Neural cell (in vitro differentiated cells): Measurements from ENCODE around the gene TUT1. TPM values are rescaled to one million over a fixed set of nuclear protein-coding genes. Genes with fewer than 3 reads are reported as not detected.

Experiments used
- H2AFZ ChIP-seq: fragments of 200-600, 300-800 bp; sonication (generic), shearing (Covaris generic); 2 replicates; pipeline ENCODE4 v1.6.0; 2014; ENCODE audit warnings: low read depth, mild to moderate bottlenecking, antibody characterized with exemption, low read length, moderate library complexity
- H3F3A ChIP-seq: fragments of 200-600 bp; shearing (Covaris generic); 2 replicates; pipeline ENCODE4 v1.6.1; 2016; ENCODE audit warnings: mild to moderate bottlenecking, moderate library complexity, mixed read lengths, antibody characterized with exemption, low read length; ENCODE audit not compliant: insufficient read depth, poor library complexity, severe bottlenecking
- H3K27ac ChIP-seq: fragments of 200-600, 300-800 bp; sonication (generic), shearing (Covaris generic); 2 replicates; pipeline ENCODE4 v1.5.1; 2014; ENCODE audit warnings: mild to moderate bottlenecking, low read length, moderate library complexity
- H3K27me3 ChIP-seq: fragments of 300-800, 200-600 bp; sonication (generic), shearing (Covaris generic); 2 replicates; pipeline ENCODE4 v1.6.0; 2014; ENCODE audit warnings: mild to moderate bottlenecking, low read depth, low read length, moderate library complexity; ENCODE audit not compliant: insufficient read depth
- H3K36me3 ChIP-seq: fragments of 300-800, 200-600 bp; sonication (generic), shearing (Covaris generic); 2 replicates; pipeline ENCODE4 v1.5.1; 2014; ENCODE audit warnings: mild to moderate bottlenecking, antibody characterized with exemption, low read length, moderate library complexity; ENCODE audit not compliant: insufficient read depth
- H3K4me2 ChIP-seq: fragments of 300-800, 200-600 bp; sonication (generic), shearing (Covaris generic); 2 replicates; pipeline ENCODE4 v1.6.0; 2014; ENCODE audit warnings: mild to moderate bottlenecking, low read length
- H3K4me3 ChIP-seq: fragments of 300-800, 200-600 bp; sonication (generic), shearing (Covaris generic); 2 replicates; pipeline ENCODE4 v1.5.1; 2014; ENCODE audit warnings: mild to moderate bottlenecking, low read length, moderate library complexity
- H3K79me2 ChIP-seq: fragments of 200-600 bp; shearing (Covaris generic); replicated peaks from 2 replicates; pipeline ENCODE4 v1.6.0; 2014; ENCODE audit warnings: mild to moderate bottlenecking, low read length, moderate library complexity; ENCODE audit not compliant: insufficient read depth
- H3K9ac ChIP-seq: fragments of 300-800, 200-600 bp; sonication (generic), shearing (Covaris generic); 2 replicates; pipeline ENCODE4 v1.6.1; 2016; ENCODE audit warnings: mild to moderate bottlenecking, low read length, mixed read lengths
- H3K9me2 ChIP-seq: fragments of 200-600 bp; shearing (Covaris generic); 2 replicates; pipeline ENCODE4 v1.6.1; 2016; ENCODE audit warnings: mild to moderate bottlenecking, low read length, mixed read lengths; ENCODE audit not compliant: insufficient read depth
- H3K9me3 ChIP-seq: fragments of 200-600, 300-800 bp; sonication (generic), shearing (Covaris generic); 2 replicates; pipeline ENCODE4 v1.6.1; 2016; ENCODE audit warnings: mild to moderate bottlenecking, mixed run types, low read length, moderate library complexity, mixed read lengths
- H4K20me1 ChIP-seq: fragments of 200-600 bp; shearing (Covaris generic); 2 replicates; pipeline ENCODE4 v1.6.1; 2016; ENCODE audit warnings: mild to moderate bottlenecking, mixed run types; ENCODE audit not compliant: insufficient read depth
- CTCF ChIP-seq: fragments of 450-650 bp; IDR thresholded peaks from 2 replicates; pipeline ENCODE4 v1.5.1; 2014; ENCODE audit warnings: antibody characterized with exemption, mild to moderate bottlenecking, moderate library complexity; ENCODE audit not compliant: poor library complexity, severe bottlenecking
- EP300 ChIP-seq: fragments of 450-650 bp; conservative IDR thresholded peaks from 2 replicates; pipeline ENCODE4 v1.6.1; 2014; ENCODE audit warnings: antibody characterized with exemption, mild to moderate bottlenecking, moderate library complexity; ENCODE audit not compliant: poor library complexity, severe bottlenecking
- EZH2 ChIP-seq: fragments of 200-600, 300-800 bp; shearing (Covaris generic), sonication (generic); IDR thresholded peaks from 2 replicates; pipeline ENCODE4 v1.6.1; 2014; ENCODE audit warnings: antibody characterized with exemption, low read length, borderline replicate concordance, mild to moderate bottlenecking; ENCODE audit not compliant: insufficient read depth, poor library complexity, severe bottlenecking
- MXI1 ChIP-seq: fragments of 450-650 bp; conservative IDR thresholded peaks from 2 replicates; pipeline ENCODE4 v1.6.1; 2014; ENCODE audit warnings: antibody characterized with exemption, mild to moderate bottlenecking; ENCODE audit not compliant: poor library complexity, severe bottlenecking
- POLR2AphosphoS5 ChIP-seq: IDR thresholded peaks from 2 replicates; pipeline ENCODE4 v1.6.1; 2012
- RAD21 ChIP-seq: fragments of 450-650 bp; conservative IDR thresholded peaks from 2 replicates; pipeline ENCODE4 v1.6.1; 2014; ENCODE audit warnings: antibody characterized with exemption, mild to moderate bottlenecking, moderate library complexity
- REST ChIP-seq: IDR thresholded peaks from 2 replicates; pipeline ENCODE4 v1.6.1; 2012; ENCODE audit warnings: borderline replicate concordance
- SMC3 ChIP-seq: fragments of 450-650 bp; conservative IDR thresholded peaks from 2 replicates; pipeline ENCODE4 v1.6.1; 2014; ENCODE audit warnings: antibody characterized with exemption, mild to moderate bottlenecking, moderate library complexity; ENCODE audit not compliant: poor library complexity
- TAF1 ChIP-seq: IDR thresholded peaks from 2 replicates; pipeline ENCODE4 v1.6.1; 2012; ENCODE audit warnings: low read depth
- polyA plus RNA-seq: library from polyadenylated mRNA; depleted of rRNA; stranded (reverse); fragments of >200 nt; gene quantifications from 2 replicates; pipeline ENCODE4 v1.2.3, GENCODE V29; 2014

The TUT1 gene
- polyA plus RNA-seq, 1 donor from 2014 or later = 17.8 TPM

- TF ChIP-seq REST (no peak), EP300 (no peak)
Observed at GRCh38 chr11:62567018-62567633, 24.2 kb downstream of the TUT1 start (continued).

- Histone ChIP-seq H3K4me3 (no peak overlapping the region), H3K4me2 (no peak overlapping the region), H3K9ac (no peak overlapping the region), H3K79me2 (peaks cover 12% of the 10 kb centered on the region), H4K20me1 (no peaks in the 10 kb centered on the region), H3K27me3 (no peaks in the 10 kb centered on the region), H3K9me2 (no peaks in the 10 kb centered on the region), H3K9me3 (no peaks in the 10 kb centered on the region), H3K36me3 (peaks cover 4% of the 10 kb centered on the region), H3F3A (no peaks in the 10 kb centered on the region), H3K27ac (no peak overlapping the region), H2AFZ (no peak overlapping the region)
- TF ChIP-seq REST (no peak), MXI1 (no peak), TAF1 (no peak), POLR2AphosphoS5 (no peak), CTCF (no peak), SMC3 (no peak), EZH2 (no peak), RAD21 (no peak), EP300 (no peak)
Observed at GRCh38 chr11:62566247-62566646, 25.1 kb downstream of the TUT1 start.
